ENCODE measurements around the gene BAZ2B. TPM values are rescaled to one million over a fixed set of nuclear protein-coding genes. Genes with fewer than 3 reads are reported as not detected.

The BAZ2B gene
- total and polyA plus RNA-seq, 2 of the 13 experiments (the other 11 are each of a cell fraction or from before 2014, with no cell fraction given), result 14.0 to 15.1 TPM

- Histone ChIP-seq H3K4me3 (replicated peaks in 1 of 3; ENCODE audit: insufficient read depth in 1 of 3, low read depth in 2 of 3, low read length in 3 of 3) (no peak overlapping the region), H3K4me1 (ENCODE audit: insufficient read depth, low read length) (no peaks in the 10 kb centered on the region), H3K27me3 (ENCODE audit: control insufficient read depth in 1 of 2, insufficient read depth in 2 of 2, low read length in 2 of 2) (no peaks in the 10 kb centered on the region), H3K27ac (ENCODE audit: extremely low read length, insufficient read depth, low read length) (no peak overlapping the region), H4K20me1 (ENCODE audit: insufficient read depth, low read length) (no peaks in the 10 kb centered on the region), H3K79me2 (ENCODE audit: insufficient read depth, low read length) (no peaks in the 10 kb centered on the region), H3K9me3 (ENCODE audit: low read length) (no peaks in the 10 kb centered on the region), H3K9ac (ENCODE audit: insufficient read depth, low read depth, low read length) (no peak overlapping the region), H2AFZ (ENCODE audit: low read length) (no peak overlapping the region), H3K4me2 (ENCODE audit: low read depth, low read length) (no peak overlapping the region), H3K36me3 (replicated peaks in 1 of 2; ENCODE audit: control insufficient read depth in 1 of 2, insufficient read depth in 2 of 2, low read length in 2 of 2) (no peaks in the 10 kb centered on the region)
- no TSS peak for BruUV-seq (replicated peaks)
- ATAC-seq (no peak), DNase-seq (ENCODE audit: low spot score) (no peak), FAIRE-seq (no peak)
- TF ChIP-seq ZNF230 (CRISPR knock-in tag; IDR thresholded peaks at IDR 0.05), result no peak
- TF ChIP-seq RBM39 (IDR thresholded peaks at IDR 0.05; ENCODE audit: low read depth, low read length, poor library complexity, severe bottlenecking), result no peak
- TF ChIP-seq FOXJ3 (CRISPR knock-in tag; IDR thresholded peaks at IDR 0.05; ENCODE audit: borderline replicate concordance), result no peak
- no peak for TF ChIP-seq MXD1 (CRISPR knock-in tag; IDR thresholded peaks at IDR 0.05)
- TF ChIP-seq REXO4 (CRISPR knock-in tag; IDR thresholded peaks at IDR 0.05; ENCODE audit: borderline replicate concordance), result no peak
- no peak for TF ChIP-seq BRF2 (CRISPR knock-in tag; IDR thresholded peaks at IDR 0.05)
- TF ChIP-seq POLR2A (IDR thresholded peaks at IDR 0.05; ENCODE audit: insufficient read depth in 1 of 2, low read depth in 2 of 2, low read length in 2 of 2), result no peak
- no peak for TF ChIP-seq CHD2 (IDR thresholded peaks at IDR 0.05; ENCODE audit: low read depth, low read length)
- intact Hi-C loops (cut with micrococcal nuclease; ENCODE audit: unreplicated experiment) (no loop called here), in situ Hi-C loops (cut with HindIII; ENCODE audit: extremely low pct_ligation_motif_present, low pct_unique_long_range_greater_than_20kb) (no loop called here)
- ChIA-PET POLR2A (no interaction called here), CTCF (ENCODE audit: low intra/inter-chr PET ratio, low total read pairs) (no interaction called here)
- WGBS (ENCODE audit: low lambda C conversion rate), result 54% methylated on average over 4 of the region's 4 CpGs
Measured at GRCh38 chr2:159635006-159635789, 18.9 kb upstream of the BAZ2B start.
